HepG2 (cell line): ENCODE results near the gene TOM1L2.

Experiments used
- IRF2 ChIP-seq: IDR thresholded peaks from 2 replicates; pipeline ENCODE4 v1.6.1; 2018; ENCODE audit warnings: missing genetic modification reagents, missing compliant biosample characterization
- NFE2 ChIP-seq: sonication (generic); formaldehyde crosslinking; IDR thresholded peaks from 2 replicates; pipeline ENCODE4 v1.4.0; 2020; ENCODE audit warnings: missing genetic modification reagents
- NFE2L1 ChIP-seq: sonication (generic); formaldehyde crosslinking; IDR thresholded peaks from 2 replicates; pipeline ENCODE4 v1.4.0; 2020; ENCODE audit warnings: missing genetic modification reagents, mild to moderate bottlenecking, borderline replicate concordance
- POLR2A ChIP-seq, 2 experiments: IDR thresholded peaks; 2 replicates each; pipeline ENCODE4 v1.6.1; 2011; ENCODE audit warnings: low read depth in 2 of 2, low read length in 2 of 2, mild to moderate bottlenecking in 1 of 2, moderate library complexity in 1 of 2; ENCODE audit not compliant: insufficient read depth in 1 of 2
- RELA ChIP-seq: sonication (generic); formaldehyde crosslinking; IDR thresholded peaks from 2 replicates; pipeline ENCODE4 v1.4.0; 2020; ENCODE audit warnings: missing genetic modification reagents
- RFX5 ChIP-seq: IDR thresholded peaks from 2 replicates; pipeline ENCODE4 v1.6.1; 2011; ENCODE audit warnings: low read depth, low read length, improper control_type of control experiment
- SMARCC2 ChIP-seq: fragments of 450-650 bp; IDR thresholded peaks from 2 replicates; pipeline ENCODE4 v1.6.1; 2017; ENCODE audit warnings: antibody characterized with exemption, mild to moderate bottlenecking
- SOX13 ChIP-seq, 3 experiments: fragments of 450-650 bp in 1 of 3; sonication (generic) in 1 of 3; formaldehyde crosslinking in 1 of 3; IDR thresholded peaks in 2 of 3; conservative IDR thresholded peaks in 1 of 3; 2 replicates each; pipeline versions ENCODE4 v1.5.0 to v1.6.1; 2016 to 2020; ENCODE audit warnings: antibody characterized with exemption in 1 of 3, mild to moderate bottlenecking in 1 of 3, missing compliant biosample characterization in 1 of 3, missing genetic modification reagents in 1 of 3, moderate library complexity in 1 of 3
- ZNF224 ChIP-seq: sonication (generic); formaldehyde crosslinking; IDR thresholded peaks from 2 replicates; pipeline ENCODE4 v1.5.0; 2020; ENCODE audit warnings: mild to moderate bottlenecking, missing genetic modification reagents
- ZNF619 ChIP-seq: sonication (generic); formaldehyde crosslinking; IDR thresholded peaks from 2 replicates; pipeline ENCODE4 v1.4.0; 2020; ENCODE audit warnings: mild to moderate bottlenecking, missing genetic modification reagents
- TF ChIP-seq, protein P1 (sequence below): sonication (generic); formaldehyde crosslinking; IDR thresholded peaks from 2 replicates; pipeline ENCODE4 v1.5.1; 2020; ENCODE audit warnings: mild to moderate bottlenecking, missing genetic modification reagents, borderline replicate concordance
- TF ChIP-seq, protein P2 (sequence below): sonication (generic); formaldehyde crosslinking; IDR thresholded peaks from 2 replicates; pipeline ENCODE4 v1.4.0; 2020; ENCODE audit warnings: missing genetic modification reagents
- TF ChIP-seq, protein P3 (sequence below): sonication (generic); formaldehyde crosslinking; IDR thresholded peaks from 2 replicates; pipeline ENCODE4 v1.9.0; 2021; ENCODE audit warnings: mild to moderate bottlenecking, missing genetic modification reagents
- TF ChIP-seq, protein P4 (sequence below): sonication (generic); formaldehyde crosslinking; IDR thresholded peaks from 2 replicates; pipeline ENCODE4 v1.8.1; 2023; ENCODE audit warnings: mild to moderate bottlenecking, moderate library complexity, missing genetic modification reagents

DNA sequence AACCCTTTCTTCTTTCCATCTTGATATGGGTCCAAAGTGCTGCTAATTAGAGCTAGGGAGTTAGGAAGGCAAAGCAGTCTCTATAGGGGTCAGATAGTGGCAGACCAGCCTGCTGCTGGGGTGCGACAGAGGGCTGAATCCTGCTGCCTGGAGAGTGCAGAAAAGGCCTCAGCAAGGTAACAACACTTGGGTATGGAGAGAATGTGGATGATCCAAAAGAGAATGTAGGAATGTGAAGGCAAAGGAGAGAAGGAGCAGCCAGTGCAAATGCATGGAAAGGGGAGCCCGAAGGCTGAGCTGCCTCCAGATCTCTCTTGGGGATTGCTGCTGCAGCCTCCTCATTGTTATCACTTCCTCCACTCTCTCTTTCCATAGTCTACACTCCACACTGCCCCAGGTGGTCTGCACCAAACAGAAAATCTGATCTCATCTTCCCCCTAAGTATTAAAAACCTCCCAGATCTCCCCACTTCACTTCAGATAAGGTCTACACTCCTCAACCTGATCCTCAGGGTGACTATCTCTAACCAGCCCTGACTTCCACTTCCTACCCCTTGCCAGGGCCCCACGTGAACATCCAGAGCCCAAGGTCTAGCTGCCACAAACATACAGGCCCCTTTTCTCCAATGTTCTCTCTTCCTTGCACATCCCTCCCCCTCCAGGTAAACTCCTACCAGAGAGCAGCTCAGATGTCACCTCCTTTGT lies 28.8 kb downstream of the TOM1L2 start:
- TF ChIP-seq, protein P1, sequence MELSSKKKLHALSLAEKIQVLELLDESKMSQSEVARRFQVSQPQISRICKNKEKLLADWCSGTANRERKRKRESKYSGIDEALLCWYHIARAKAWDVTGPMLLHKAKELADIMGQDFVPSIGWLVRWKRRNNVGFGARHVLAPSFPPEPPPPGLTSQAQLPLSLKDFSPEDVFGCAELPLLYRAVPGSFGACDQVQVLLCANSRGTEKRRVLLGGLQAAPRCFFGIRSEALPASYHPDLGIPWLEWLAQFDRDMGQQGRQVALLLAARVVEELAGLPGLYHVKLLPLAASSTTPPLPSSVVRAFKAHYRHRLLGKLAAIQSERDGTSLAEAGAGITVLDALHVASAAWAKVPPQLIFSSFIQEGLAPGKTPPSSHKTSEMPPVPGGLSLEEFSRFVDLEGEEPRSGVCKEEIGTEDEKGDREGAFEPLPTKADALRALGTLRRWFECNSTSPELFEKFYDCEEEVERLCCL (CRISPR knock-in tag): no peak
- no peak for TF ChIP-seq POLR2A (IDR thresholded peaks at IDR 0.05; ENCODE audit: insufficient read depth in 1 of 2, low read depth in 2 of 2, low read length in 2 of 2)
- TF ChIP-seq SMARCC2: no peak
- no peak for TF ChIP-seq NFE2 (CRISPR knock-in tag)
- TF ChIP-seq, protein P2, sequence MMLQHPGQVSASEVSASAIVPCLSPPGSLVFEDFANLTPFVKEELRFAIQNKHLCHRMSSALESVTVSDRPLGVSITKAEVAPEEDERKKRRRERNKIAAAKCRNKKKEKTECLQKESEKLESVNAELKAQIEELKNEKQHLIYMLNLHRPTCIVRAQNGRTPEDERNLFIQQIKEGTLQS: no peak
- TF ChIP-seq ZNF619 (CRISPR knock-in tag): no peak
- no peak for TF ChIP-seq ZNF224 (CRISPR knock-in tag)
- no peak for TF ChIP-seq RELA
- TF ChIP-seq, protein P3, sequence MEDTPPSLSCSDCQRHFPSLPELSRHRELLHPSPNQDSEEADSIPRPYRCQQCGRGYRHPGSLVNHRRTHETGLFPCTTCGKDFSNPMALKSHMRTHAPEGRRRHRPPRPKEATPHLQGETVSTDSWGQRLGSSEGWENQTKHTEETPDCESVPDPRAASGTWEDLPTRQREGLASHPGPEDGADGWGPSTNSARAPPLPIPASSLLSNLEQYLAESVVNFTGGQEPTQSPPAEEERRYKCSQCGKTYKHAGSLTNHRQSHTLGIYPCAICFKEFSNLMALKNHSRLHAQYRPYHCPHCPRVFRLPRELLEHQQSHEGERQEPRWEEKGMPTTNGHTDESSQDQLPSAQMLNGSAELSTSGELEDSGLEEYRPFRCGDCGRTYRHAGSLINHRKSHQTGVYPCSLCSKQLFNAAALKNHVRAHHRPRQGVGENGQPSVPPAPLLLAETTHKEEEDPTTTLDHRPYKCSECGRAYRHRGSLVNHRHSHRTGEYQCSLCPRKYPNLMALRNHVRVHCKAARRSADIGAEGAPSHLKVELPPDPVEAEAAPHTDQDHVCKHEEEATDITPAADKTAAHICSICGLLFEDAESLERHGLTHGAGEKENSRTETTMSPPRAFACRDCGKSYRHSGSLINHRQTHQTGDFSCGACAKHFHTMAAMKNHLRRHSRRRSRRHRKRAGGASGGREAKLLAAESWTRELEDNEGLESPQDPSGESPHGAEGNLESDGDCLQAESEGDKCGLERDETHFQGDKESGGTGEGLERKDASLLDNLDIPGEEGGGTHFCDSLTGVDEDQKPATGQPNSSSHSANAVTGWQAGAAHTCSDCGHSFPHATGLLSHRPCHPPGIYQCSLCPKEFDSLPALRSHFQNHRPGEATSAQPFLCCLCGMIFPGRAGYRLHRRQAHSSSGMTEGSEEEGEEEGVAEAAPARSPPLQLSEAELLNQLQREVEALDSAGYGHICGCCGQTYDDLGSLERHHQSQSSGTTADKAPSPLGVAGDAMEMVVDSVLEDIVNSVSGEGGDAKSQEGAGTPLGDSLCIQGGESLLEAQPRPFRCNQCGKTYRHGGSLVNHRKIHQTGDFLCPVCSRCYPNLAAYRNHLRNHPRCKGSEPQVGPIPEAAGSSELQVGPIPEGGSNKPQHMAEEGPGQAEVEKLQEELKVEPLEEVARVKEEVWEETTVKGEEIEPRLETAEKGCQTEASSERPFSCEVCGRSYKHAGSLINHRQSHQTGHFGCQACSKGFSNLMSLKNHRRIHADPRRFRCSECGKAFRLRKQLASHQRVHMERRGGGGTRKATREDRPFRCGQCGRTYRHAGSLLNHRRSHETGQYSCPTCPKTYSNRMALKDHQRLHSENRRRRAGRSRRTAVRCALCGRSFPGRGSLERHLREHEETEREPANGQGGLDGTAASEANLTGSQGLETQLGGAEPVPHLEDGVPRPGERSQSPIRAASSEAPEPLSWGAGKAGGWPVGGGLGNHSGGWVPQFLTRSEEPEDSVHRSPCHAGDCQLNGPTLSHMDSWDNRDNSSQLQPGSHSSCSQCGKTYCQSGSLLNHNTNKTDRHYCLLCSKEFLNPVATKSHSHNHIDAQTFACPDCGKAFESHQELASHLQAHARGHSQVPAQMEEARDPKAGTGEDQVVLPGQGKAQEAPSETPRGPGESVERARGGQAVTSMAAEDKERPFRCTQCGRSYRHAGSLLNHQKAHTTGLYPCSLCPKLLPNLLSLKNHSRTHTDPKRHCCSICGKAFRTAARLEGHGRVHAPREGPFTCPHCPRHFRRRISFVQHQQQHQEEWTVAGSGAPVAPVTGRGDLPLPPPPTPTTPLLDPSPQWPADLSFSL: no peak
- TF ChIP-seq, protein P4, sequence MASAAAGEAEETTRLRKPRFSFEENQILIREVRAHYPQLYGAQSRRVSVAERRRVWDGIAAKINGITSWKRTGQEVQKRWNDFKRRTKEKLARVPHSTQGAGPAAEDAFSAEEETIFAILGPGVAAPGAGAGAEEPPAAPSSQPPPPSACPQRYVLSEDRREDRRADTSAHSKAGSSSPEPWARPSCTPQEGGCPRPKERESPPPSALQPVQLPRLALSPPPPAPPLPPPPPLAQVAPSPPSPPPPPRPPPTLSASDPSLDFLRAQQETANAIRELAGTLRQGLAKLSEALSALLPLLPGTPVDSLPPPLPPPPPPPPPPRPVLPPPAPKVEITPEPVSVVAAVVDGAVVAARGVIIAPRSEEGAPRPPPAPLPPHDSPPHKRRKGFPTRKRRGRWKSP (CRISPR knock-in tag): no peak
- no peak for TF ChIP-seq IRF2 (CRISPR knock-in tag)
- no peak for TF ChIP-seq NFE2L1 (CRISPR knock-in tag)
- no peak for TF ChIP-seq RFX5
- TF ChIP-seq SOX13 (IDR thresholded peaks at IDR 0.05): no peak
- TF ChIP-seq SOX13 (CRISPR knock-in tag; conservative IDR thresholded peaks at IDR 0.05 in 1 of 2, IDR thresholded peaks at IDR 0.05 in 1 of 2): no peak
